GM18499 (cell line): ENCODE measurements around the gene DYRK1B.

Experiments used
- ATAC-seq: cut with Tn5 transposase; IDR thresholded peaks from one replicate; pipeline ENCODE4 v1.9.1; 2021; ENCODE audit warnings: moderate number of reproducible peaks; ENCODE audit not compliant: insufficient read depth, unreplicated experiment

The DYRK1B gene

DNA sequence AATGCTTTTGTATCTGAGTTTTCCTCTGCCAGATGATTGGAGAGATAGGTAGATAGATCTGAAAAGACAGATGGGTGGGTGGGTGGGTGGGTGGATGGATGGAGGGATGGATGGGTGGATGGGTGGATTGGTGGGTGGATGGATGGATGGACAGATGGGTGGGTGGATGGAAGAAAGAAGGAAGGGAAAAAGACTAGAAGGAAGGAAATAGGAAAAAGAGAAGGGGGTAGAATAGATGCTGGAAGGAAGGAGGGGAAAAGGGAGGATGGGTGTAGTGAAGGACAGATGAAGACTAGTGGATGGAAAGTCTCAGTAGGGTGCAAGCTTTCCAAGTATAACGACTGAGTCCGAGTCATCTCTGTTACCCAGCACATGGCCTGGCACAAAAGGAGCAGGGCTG is 31.2 kb upstream of the DYRK1B start:
- ATAC-seq, result no peak

DNA sequence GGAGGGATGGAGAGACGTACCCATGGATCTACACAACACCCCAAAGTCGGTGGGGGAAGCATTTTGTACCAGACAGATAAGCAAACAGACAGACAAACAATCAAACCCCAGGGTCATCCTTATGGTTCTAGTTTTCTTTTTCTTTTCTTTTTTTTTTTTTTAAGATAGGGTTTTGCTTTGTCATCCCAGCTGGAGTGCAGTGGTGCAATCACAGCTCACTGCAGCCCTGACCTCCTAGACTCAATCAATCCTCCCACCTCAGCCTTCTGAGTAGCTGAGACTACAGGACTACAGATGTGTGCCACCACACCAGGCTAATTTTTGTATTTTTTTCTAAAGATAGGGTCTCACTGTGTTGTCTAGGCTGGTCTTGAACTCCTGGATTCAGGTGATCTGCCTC is 30.2 kb upstream of the DYRK1B start:
- no peak for ATAC-seq

DNA sequence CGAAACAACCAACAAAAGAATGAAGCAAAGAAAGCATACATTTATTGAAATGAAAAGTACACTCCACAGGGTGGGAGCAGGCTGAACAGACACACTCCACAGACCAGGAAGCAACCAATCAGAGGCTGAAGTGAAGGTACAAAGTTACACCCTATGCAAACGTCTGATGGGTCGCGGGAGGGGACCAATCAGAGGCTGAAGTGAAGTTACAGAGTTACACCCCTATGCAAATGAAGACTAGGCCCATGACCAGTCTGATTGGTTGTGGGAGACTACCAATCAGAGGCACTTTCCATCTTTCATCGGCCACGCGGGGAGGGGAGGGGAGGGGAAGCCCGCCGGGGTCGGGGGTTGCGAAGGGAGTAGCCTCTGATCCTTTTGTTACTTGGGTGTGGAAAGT is 24.6 kb upstream of the DYRK1B start:
- no peak for ATAC-seq

DNA sequence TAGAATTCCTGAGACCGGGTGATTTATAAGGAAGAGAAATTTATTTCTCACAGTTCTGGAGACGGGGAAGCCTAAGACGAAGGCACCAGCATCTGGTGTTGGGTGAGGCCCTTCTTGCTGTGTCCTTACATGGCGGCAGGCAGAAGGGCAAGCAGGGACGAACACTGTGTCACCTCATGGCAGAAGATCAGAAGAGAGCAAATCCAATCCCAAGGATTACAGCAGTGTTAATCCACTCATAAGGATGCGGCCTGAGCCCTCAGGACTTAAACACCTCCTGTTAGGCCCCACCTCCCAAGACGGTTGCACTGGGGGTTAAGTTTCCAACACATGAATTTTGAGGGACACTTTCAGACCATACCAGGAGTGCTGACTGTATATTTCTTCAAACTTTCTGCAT is 18.9 kb upstream of the DYRK1B start:
- ATAC-seq, result no peak

DNA sequence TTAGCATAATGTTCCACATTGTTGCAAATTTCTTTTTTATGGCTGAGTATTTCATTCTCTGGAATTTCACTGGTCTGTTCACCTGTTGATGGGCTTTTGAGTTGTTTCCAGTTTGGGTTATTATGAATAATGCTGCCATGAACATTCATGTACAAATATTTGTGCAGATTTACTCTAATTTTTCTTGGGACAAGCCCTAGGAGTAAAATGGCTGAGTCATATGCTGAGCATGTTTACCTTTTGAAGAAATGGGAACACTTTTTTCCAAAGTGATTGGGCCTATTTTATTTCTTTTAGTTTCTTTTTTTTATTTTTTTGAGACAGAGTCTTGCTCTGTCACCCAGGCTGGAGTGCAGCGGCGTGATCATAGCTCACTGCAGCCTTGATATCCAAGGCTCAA is 16.9 kb upstream of the DYRK1B start:
- ATAC-seq, result no peak

DNA sequence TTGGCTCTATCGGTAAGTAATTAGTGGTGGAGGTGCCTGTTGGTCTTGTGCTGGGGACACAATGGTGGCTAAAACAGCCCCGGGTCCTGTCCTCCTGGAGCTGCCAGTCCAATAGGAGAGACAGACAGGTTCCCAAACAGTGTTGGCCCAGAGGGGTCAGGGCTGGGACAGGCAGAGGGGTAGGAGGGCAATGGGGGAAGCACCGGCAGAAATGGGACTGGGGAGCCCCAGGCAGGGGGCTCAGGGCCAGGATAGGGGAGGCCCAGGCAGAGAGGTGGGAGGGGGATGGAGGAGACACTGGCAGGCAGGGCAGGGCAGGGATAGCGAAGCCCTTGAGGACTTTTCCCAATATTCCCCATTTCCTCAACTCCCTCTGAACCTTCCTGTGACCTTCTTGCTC is 14.4 kb upstream of the DYRK1B start:
- no peak for ATAC-seq

DNA sequence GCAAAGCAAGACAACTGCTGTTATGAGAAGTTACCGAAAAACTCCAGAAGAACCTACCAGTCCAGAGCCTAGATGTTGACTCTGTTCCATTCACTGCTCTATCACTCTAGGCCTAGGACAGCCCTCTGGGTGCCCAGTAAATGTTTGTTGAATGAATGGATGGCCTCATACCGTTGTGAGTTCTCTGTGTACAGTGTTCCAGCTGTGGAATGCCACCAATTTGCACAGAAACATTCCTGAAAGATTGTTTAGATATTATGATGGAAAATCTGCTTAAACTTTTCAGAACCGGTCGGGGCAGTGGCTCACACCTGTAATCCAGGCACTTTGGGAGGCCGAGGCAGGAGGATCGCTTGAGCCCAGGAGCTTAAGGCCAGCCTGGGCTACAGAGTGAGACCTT is 13.6 kb upstream of the DYRK1B start:
- no peak for ATAC-seq

DNA sequence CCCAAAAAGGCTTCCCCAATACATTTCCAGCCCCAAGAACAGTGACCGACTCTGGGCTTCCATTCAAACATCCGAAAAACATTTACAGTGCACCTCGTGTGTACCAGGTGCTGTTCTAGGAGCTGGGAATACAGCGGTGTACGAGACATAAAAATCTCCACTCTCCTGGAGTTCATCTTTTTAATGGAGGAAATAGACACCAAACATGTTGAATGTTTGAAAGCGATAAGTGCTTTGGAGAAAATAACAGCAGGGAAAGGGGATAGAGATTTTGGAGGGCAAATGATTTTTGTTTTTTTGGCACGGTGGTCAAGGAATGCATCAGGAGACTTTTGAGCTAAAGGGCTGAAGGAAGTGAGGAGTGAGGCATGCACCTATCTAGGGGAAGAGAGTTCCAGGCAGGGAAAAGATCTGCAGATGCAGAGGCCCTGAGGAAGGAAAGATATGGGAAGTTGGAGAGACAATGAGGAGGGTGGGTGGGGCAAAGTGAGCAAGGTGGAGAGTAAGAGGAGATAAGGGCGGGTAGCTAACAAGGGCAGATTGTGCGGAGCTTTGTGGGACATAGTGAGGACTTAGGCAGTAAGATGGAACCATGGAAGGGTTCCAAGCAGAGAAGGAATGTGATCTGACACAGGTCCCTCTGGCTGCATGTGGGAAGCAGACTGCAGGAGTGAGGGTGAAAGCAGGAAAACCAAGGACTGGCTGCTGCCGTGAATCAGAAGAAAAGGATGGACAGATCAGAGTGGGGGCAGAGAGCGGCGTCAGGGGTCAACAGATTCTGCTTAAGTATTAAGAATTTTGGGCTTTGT is 12.9 kb upstream of the DYRK1B start:
- no peak for ATAC-seq

DNA sequence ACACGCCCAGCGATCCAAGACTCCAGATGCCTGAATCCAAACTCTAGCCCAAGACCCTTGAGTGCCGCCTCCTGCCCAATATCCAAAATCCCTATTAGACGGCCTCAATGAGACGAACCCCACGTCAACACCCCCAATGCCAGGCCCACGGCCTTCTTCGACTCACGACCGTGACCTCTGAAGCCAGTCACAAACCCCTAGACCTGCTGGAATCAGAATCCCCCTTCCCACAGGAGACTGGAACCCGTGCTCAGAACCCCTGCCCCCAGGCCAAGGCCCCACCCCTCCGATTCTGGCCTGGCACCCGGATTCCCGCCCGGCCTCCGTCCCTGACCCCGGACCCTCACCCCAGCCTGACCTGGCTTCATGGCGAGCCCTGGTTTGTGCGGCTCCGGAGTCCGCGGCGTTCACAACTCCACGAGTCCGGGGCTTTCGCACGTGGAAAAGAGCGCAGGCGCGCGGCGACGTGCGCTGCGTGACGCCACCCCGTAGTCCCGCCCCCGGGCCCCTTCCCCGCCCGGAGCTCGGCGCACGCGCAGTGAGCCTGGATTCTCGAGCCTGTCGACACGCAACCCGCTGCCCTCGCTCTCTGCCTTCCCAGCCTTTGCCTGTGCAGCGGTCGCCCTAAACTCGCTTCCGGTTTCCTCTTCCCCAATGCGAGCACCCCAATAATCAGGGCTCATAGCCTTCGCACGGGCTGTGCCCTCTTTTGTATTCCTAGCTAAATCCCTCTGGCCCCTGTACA is 12.1 kb upstream of the DYRK1B start, which contains the start of gene FBL:
Gene FBL (minus strand): TSS at position 447 of the 745 bp plus-strand sequence. CDS start 79 bp downstream, at position 368.
- peak; percentile 51 for ATAC-seq

DNA sequence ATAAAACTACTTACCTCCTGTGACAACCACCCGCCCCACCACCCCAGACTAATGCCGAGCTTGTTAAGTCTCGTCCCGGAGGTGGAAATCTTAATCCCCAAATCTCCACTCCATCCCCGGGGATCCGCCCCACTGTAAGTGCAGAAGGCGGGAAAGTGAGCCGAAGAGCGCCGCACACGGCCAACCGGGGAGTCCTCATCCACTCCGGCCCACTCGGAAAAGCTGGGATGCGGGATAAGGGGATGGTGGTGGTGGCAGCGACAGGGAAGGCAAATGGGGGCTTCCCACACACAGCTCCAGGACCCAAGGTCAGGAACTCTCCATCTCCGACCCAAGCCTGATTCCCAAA is 11.6 kb upstream of the DYRK1B start:
- ATAC-seq, result no peak

DNA sequence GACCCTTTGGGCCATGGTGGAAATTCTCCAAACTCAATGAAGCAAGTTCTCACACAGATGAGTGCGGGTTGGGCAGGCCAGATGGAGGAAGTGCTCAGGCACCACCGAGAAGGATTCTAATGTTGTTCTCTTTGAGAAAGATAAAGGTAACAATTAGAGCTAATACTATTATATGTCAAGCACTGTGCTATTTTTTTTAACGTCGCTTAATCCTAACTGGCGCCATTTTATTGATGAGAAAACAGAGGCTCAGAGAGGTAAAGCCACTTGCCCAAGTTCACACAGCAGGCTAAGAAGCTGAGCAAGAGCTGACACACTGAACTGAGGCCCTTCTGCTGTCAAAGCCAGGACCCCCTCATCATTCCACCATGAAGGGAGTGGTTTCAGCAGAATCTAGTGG is 11.2 kb upstream of the DYRK1B start:
- no peak for ATAC-seq

DNA sequence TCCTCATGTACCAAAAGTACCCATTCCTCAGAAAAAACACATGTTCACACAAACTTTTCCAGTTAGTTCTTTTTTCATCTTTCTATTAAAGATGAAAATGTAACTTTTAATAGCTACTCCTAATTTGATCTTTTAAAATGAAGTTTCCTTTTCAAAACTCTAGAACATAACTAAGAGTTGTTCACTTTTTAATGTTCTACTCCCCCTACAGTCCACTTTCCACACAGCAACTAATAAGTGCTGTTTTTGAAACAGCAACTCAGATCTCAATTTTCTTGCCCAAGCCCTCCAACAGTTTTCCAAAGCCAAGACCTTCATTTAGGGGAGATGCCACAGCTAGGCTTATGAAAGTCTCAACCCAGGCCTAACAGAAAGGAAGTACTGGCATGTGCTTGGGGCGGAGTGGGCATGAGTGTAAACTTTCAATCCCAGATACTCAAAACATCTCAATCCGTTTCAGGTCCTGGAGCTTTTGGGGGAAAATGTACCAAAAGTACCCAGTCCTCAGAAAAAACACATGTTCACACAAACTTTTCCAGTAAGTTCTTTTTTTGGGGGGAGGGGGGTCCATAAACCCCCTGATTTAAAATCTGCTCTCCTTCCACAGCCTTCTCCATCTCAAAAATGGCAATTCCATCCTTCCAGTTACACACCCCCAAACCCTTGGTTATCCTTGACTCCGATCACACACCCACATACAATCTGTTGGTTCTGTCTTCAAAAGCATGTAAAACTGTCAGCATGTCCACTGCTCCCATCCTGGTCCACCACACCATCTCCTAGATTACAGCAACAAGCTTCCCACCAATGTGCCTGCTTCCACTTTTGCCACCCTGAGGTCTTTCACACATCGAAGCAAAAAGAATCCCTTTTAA is 10.2 kb upstream of the DYRK1B start:
- no peak for ATAC-seq

DNA sequence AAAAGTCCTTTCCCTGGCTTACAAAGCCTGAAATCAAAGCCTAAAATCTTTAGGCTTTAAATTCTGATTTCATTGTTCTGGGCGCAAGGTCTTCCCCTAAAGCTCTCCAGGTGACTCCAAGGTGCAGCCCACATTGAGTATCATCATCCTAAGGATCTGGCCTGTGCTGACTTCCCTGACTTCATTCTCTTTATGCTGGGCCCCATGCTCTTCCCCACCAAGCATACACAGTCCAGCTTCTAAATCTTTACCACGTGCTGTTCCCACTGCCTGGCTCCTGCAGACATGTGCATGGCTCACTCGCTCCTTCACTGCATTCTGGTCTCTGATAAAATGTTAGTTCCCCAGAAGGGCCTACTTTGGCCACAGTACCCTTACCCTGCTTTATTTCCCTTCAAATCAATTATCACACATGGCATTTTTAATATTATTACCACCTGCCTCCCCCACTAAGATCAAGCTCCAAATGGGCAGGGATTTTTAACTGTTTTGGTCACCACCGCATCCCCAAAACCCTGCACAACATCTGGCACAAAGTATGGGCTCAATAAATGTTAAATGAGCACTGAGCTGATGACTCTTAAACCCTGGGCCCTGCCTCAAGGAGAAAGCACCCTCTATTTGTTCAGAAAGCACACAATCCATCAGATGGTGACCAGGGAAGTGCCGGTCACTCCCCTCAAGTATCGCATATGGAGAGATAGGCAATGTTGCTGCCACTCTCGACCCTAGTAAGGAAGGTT is 8.9 kb upstream of the DYRK1B start:
- no peak for ATAC-seq

DNA sequence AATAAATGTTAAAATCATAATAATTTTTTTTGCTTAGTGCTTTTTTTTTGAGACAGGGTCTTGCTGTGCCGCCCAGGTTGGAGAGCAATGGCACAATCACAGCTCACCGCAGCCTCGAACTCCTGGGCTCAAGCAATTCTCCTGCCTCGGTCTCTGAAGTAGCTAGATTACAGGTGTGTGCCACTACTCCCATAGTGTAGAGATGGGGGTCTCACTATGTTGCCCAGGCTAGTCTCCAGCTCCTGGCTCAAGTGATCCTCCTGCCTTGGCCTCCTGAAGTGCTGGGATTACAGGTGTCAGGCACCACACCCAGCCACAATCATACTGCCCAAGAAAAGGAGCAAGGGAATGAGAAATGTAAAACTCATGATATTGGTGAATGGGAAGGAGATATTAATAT is 7.1 kb upstream of the DYRK1B start:
- ATAC-seq, result no peak

DNA sequence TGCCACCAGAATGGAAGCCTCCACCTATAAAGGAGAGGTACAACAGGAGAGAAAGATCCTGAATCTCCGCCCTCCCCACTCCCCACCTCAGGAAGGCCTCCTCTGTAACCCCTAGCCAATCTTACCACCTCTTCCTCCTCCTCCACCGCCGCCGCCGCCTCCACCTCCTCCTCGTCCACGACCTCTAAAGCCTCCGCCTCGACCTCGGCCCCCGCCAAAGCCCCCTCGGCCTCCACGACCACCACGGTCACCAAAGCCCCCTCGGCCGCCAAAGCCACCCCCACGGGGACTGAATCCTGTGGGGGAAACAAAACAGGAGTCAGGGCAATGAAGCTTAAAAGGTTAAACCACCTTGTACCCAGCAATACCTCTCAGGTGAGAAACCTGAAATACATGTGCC is 6.5 kb upstream of the DYRK1B start:
- no peak for ATAC-seq

DNA sequence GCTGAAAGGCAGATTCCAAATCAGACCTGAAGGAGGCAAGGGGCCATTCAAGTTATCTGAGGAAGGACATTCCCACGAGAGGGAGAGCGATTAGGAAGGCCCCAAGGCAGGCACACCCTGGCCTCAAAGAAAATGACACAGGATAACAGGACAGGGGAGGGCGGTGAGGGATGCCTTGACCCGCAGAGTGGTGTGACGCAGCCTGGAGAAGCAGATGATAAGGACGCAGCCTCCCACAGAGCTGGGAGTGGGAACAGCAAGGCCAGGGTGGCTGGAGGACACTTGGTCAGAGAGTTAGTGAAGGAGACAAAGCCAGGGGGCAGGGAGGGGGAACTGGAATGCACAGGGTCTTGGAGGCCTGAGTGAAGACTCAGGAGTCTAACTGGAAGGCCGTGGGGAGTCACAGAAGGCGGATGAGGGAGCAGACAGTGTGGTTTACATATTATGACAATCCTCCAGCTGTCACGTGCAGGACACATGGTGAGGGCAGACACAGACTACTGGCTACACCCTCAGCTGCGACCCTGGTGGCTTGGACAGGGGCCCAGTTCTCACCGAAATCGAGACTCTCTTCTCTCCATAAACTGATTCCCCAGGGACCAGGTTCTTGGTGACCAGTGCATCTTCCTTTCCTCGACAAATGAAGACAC is 5.8 kb upstream of the DYRK1B start:
- ATAC-seq, result no peak

DNA sequence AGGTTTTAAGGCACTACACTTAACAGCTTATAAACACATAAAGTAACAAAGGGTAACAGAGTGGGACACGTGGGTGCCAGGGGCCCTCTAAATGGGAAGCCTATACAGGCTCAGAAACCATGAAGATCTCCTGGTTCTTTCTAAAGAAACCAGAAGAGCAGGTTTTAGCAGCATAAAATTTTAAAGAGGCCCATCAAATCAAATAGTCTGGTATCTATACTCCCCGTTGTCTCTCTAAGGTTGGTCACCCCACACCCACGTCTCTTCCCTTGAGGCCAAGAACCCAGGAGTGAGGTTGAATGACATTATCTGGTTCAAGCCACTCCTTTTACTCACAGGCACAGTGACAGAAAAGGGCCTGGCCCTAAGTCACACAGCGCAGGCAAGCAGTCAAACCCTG is 4.6 kb upstream of the DYRK1B start:
- no peak for ATAC-seq

DNA sequence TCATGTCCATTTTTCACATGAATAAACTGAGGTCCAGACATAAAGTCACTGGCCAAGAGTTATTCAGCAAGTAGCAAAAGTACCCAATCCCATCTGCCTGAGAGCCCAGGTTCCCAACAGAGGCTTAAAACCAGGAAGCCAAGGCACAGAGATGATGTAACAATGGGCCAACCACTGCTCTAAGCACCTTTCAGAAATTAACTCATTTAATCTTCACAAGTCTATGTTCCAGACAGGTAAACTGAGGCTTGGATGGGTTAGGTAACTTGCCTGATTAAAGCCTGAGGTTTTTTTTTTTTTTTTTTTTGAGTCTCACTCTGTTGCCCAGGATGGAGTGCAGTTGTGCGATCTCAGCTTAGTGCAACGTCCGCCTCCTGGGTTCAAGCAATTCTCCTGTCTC is 4.0 kb upstream of the DYRK1B start:
- no peak for ATAC-seq

DNA sequence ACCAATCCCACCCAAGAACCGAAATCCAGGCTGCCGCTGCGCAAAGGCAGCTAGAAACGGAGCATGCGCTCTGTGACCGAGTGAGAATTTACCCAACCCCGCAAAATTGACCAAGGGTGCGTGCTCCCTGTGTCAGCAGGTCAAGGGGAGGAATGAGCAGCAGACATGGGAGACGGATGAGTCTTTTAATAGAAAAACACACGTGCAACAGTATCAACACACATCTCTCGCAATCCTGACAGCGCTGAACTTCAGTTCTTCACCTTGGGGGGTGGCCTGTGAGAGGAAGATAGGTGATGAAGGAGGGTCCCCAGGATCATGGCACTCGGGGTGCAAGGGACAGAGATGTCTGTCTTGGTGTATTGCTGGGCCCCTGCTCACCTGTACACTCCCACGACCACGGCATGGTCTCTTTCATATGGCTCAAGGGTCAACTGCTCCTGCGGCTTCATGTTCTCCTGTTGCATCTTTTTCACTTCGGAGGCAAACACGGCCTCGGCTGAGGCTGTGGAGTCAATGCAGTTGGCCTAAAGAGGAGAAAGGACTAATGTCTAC is 402 bp upstream of the DYRK1B start:
- no peak for ATAC-seq

DNA sequence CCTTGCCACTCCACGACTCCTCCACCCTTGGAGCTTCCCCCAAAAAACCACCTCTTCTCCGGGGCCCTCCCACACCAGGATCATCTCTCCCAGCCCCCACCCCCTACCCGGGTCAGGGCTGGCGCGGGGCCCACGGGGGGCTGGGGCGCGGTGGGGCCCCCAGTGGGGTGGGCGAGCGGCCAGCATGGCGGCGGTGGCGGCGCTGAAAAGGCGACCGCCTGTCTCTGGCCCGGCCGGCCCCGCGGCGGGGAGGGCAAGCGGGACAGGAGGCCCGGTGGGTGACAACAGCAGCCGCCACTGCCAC is 850 bp downstream of the DYRK1B start:
- no peak for ATAC-seq
